HG03378 (cell line): ENCODE data around the gene MRFAP1L1.
"Not testable (repeated sequence)": the region's sequence is repeated elsewhere in the genome, so short reads cannot be mapped to it uniquely, and the experiment has no call there.

ENCODE experiments used
- ATAC-seq: cut with Tn5 transposase; IDR thresholded peaks from one replicate; pipeline ENCODE4 v1.9.1; 2021; ENCODE audit warnings: mild to moderate bottlenecking, moderate library complexity; ENCODE audit not compliant: unreplicated experiment

Gene MRFAP1L1

GRCh38 chr4:6734165-6734786 is 24.6 kb upstream of the MRFAP1L1 start:
- no peak for ATAC-seq

GRCh38 chr4:6733358-6734164 is 23.9 kb upstream of the MRFAP1L1 start:
- no peak for ATAC-seq

- ATAC-seq, result no peak
These were observed 23.0 kb upstream of the MRFAP1L1 start for GRCh38 chr4:6732441-6733357.

GRCh38 chr4:6731780-6732179 is 22.1 kb upstream of the MRFAP1L1 start:
- no peak for ATAC-seq

GRCh38 chr4:6731318-6731675 is 21.6 kb upstream of the MRFAP1L1 start:
- ATAC-seq, result no peak

GRCh38 chr4:6730603-6731317 is 21.1 kb upstream of the MRFAP1L1 start:
- no peak for ATAC-seq

GRCh38 chr4:6728320-6729029 is 18.8 kb upstream of the MRFAP1L1 start:
- no peak for ATAC-seq

GRCh38 chr4:6727943-6728250 is 18.2 kb upstream of the MRFAP1L1 start:
- no peak for ATAC-seq

GRCh38 chr4:6727081-6727942 is 17.6 kb upstream of the MRFAP1L1 start:
- ATAC-seq, result no peak

- not testable (repeated sequence) for ATAC-seq
These were observed 15.8 kb upstream of the MRFAP1L1 start for GRCh38 chr4:6725427-6725961.

GRCh38 chr4:6724421-6725111 is 14.9 kb upstream of the MRFAP1L1 start:
- no peak for ATAC-seq

- ATAC-seq, result no peak
These were observed 14.2 kb upstream of the MRFAP1L1 start for GRCh38 chr4:6723851-6724250.

GRCh38 chr4:6722891-6723290 is 13.2 kb upstream of the MRFAP1L1 start:
- ATAC-seq, result no peak

GRCh38 chr4:6721121-6721520 is 11.5 kb upstream of the MRFAP1L1 start:
- no peak for ATAC-seq

GRCh38 chr4:6720202-6720699 is 10.6 kb upstream of the MRFAP1L1 start:
- no peak for ATAC-seq

GRCh38 chr4:6719611-6720179 is 10.0 kb upstream of the MRFAP1L1 start:
- ATAC-seq, result no peak

- ATAC-seq, result no peak
These were observed 9.4 kb upstream of the MRFAP1L1 start for GRCh38 chr4:6718932-6719610.
